IMR-90 (cell line): ENCODE measurements around the gene RPS6KL1. TPM values are rescaled to one million over a fixed set of nuclear protein-coding genes. Genes with fewer than 3 reads are reported as not detected.

Source experiments
- ATAC-seq: fragments of 200-7000 bp; cut with Tn5 transposase; 2 replicates; pipeline ENCODE4 v1.9.1; 2020; ENCODE audit warnings: low read depth, mild to moderate bottlenecking, moderate library complexity
- BruUV-seq: library from RNA; stranded (reverse); fragments of 400-500 nt; replicated peaks from 2 replicates; lab custom pipeline; 2021; lab: Mats Ljungman, UMichigan
- CTCF ChIA-PET: fragments of 300-600 bp; formaldehyde crosslinking; extraction: SDS; loops from one replicate; lab custom pipeline; 2021; ENCODE audit warnings: antibody characterized with exemption; lab: Yijun Ruan, JAX
- POLR2A ChIA-PET: fragments of 300-600 bp; sonication (Branson Sonifier 250); formaldehyde crosslinking; loops from one replicate; lab custom pipeline; 2022; ENCODE audit warnings: antibody characterized with exemption; ENCODE audit not compliant: unreplicated experiment; lab: Charles Lee
- DNase-seq: peaks from one replicate; pipeline ENCODE4 v3.0.0; 2013
- H2AFZ ChIP-seq: replicated peaks from 2 replicates; pipeline ENCODE3; 2013; ENCODE audit warnings: low read length, mild to moderate bottlenecking; ENCODE audit not compliant: poor library complexity
- H2AK5ac ChIP-seq: 2 replicates; pipeline ENCODE4 v1.6.1; 2013; ENCODE audit warnings: low read depth, low read length, inconsistent platforms
- H2AK9ac ChIP-seq: replicated peaks from 2 replicates; pipeline ENCODE3; 2013; ENCODE audit warnings: mild to moderate bottlenecking, low read depth, low read length, moderate library complexity; ENCODE audit not compliant: poor library complexity
- H2BK120ac ChIP-seq: 2 replicates; pipeline ENCODE4 v1.6.1; 2013; ENCODE audit warnings: low read depth, low read length, inconsistent platforms
- H2BK15ac ChIP-seq: 3 replicates; pipeline ENCODE4 v1.6.1; 2013; ENCODE audit warnings: low read depth, low read length, inconsistent platforms
- H2BK20ac ChIP-seq: 2 replicates; pipeline ENCODE4 v1.6.1; 2013; ENCODE audit warnings: low read depth, mild to moderate bottlenecking, inconsistent platforms, low read length, moderate library complexity
- H2BK5ac ChIP-seq: 2 replicates; pipeline ENCODE4 v1.6.1; 2013; ENCODE audit warnings: mild to moderate bottlenecking, low read depth, low read length, inconsistent platforms; ENCODE audit not compliant: poor library complexity, severe bottlenecking
- H3K14ac ChIP-seq: replicated peaks from 2 replicates; pipeline ENCODE4 v1.6.1; 2013; ENCODE audit warnings: low read depth, low read length, inconsistent platforms
- H3K18ac ChIP-seq: 2 replicates; pipeline ENCODE4 v1.6.1; 2013; ENCODE audit warnings: low read depth, low read length, control low read depth
- H3K23ac ChIP-seq: 2 replicates; pipeline ENCODE4 v1.6.1; 2013; ENCODE audit warnings: low read depth, low read length, inconsistent platforms
- H3K27ac ChIP-seq: 2 replicates; pipeline ENCODE4 v1.5.1; 2013; ENCODE audit warnings: mild to moderate bottlenecking, control low read depth, low read length; ENCODE audit not compliant: insufficient read depth
- H3K27me3 ChIP-seq: 2 replicates; pipeline ENCODE4 v1.6.1; 2013; ENCODE audit warnings: low read length; ENCODE audit not compliant: control insufficient read depth, insufficient read depth
- H3K36me3 ChIP-seq: 2 replicates; pipeline ENCODE4 v1.6.1; 2013; ENCODE audit warnings: low read length, mixed read lengths; ENCODE audit not compliant: control insufficient read depth, insufficient read depth
- H3K4ac ChIP-seq: 2 replicates; pipeline ENCODE4 v1.6.1; 2013; ENCODE audit warnings: low read depth, low read length, inconsistent platforms
- H3K4me1 ChIP-seq: 2 replicates; pipeline ENCODE4 v1.6.1; 2013; ENCODE audit warnings: low read length, mixed read lengths; ENCODE audit not compliant: control insufficient read depth, insufficient read depth
- H3K4me2 ChIP-seq: 2 replicates; pipeline ENCODE4 v1.6.1; 2013; ENCODE audit warnings: low read depth, mild to moderate bottlenecking, control low read depth, low read length, moderate library complexity
- H3K4me3 ChIP-seq: 2 replicates; pipeline ENCODE4 v1.5.1; 2013; ENCODE audit warnings: low read depth, mild to moderate bottlenecking, control low read depth, low read length, moderate library complexity; ENCODE audit not compliant: insufficient read depth
- H3K56ac ChIP-seq: 2 replicates; pipeline ENCODE4 v1.6.1; 2013; ENCODE audit warnings: low read length, inconsistent platforms; ENCODE audit not compliant: insufficient read depth; ENCODE audit errors: extremely low read depth
- H3K79me1 ChIP-seq, 2 experiments: 2 replicates each; pipeline ENCODE4 v1.6.1; 2013; ENCODE audit warnings: low read length in 2 of 2, inconsistent platforms in 1 of 2, low read depth in 1 of 2
- H3K9ac ChIP-seq: 2 replicates; pipeline ENCODE4 v1.6.1; 2013; ENCODE audit warnings: low read depth, low read length, control low read depth
- H3K9me1 ChIP-seq: 2 replicates; pipeline ENCODE4 v1.6.1; 2013; ENCODE audit warnings: low read length, inconsistent platforms; ENCODE audit not compliant: insufficient read depth
- H3K9me3 ChIP-seq: 2 replicates; pipeline ENCODE4 v1.6.1; 2013; ENCODE audit warnings: low read length; ENCODE audit not compliant: control insufficient read depth, insufficient read depth
- H4K20me1 ChIP-seq: 2 replicates; pipeline ENCODE4 v1.6.1; 2013; ENCODE audit warnings: low read length, inconsistent platforms; ENCODE audit not compliant: insufficient read depth
- H4K5ac ChIP-seq: 2 replicates; pipeline ENCODE4 v1.6.1; 2013; ENCODE audit warnings: mild to moderate bottlenecking, low read depth, low read length, control low read depth
- H4K8ac ChIP-seq, 2 experiments: 2 replicates each; pipeline ENCODE4 v1.6.1; 2013; ENCODE audit warnings: low read depth in 2 of 2, low read length in 2 of 2, control low read depth in 1 of 2, inconsistent platforms in 1 of 2
- H4K91ac ChIP-seq: 2 replicates; pipeline ENCODE4 v1.6.1; 2013; ENCODE audit warnings: low read depth, low read length, inconsistent platforms; ENCODE audit not compliant: insufficient read depth
- NFE2L2 ChIP-seq: fragments of 150-350 bp; IDR thresholded peaks from 2 replicates; pipeline ENCODE4 v1.6.1; 2016; ENCODE audit warnings: low read depth, mild to moderate bottlenecking, low read length
- WGBS, 2 experiments: methylation state at CpG; one replicate each; pipeline versions ENCODE4 v1.1.5 to v1.1.7; 2013; ENCODE audit warnings: missing lambda C conversion rate in 2 of 2; ENCODE audit not compliant: insufficient read length in 1 of 2; ENCODE audit errors: extremely low coverage in 2 of 2; 5-methylcytosine and 5-hydroxymethylcytosine counted together
- dilution Hi-C: fragments of 300-500 bp; cut with HindIII; formaldehyde crosslinking; loops from one replicate; pipeline ENCODE4 v1.14.3; 2018; ENCODE audit warnings: low sequenced_read_pairs; ENCODE audit not compliant: unreplicated experiment
- in situ Hi-C: fragments of 300-500 bp; cut with MboI; formaldehyde crosslinking; loops from 3 replicates; pipeline ENCODE4 v1.14.3; 2019; ENCODE audit warnings: low sequenced_read_pairs, inconsistent platforms, mixed read lengths
- intact Hi-C: fragments of 100-400 bp; cut with micrococcal nuclease; formaldehyde crosslinking; loops from 2 replicates; pipeline ENCODE4 v1.10.0; 2022
- polyA plus RNA-seq, 3 experiments: library from polyadenylated mRNA; depleted of rRNA; stranded (reverse); fragments of >200 nt; gene quantifications; 2 replicates each; pipeline ENCODE4 v1.2.3, GENCODE V29; 2012; ENCODE audit warnings: low replicate concordance in 1 of 3
- total RNA-seq: library from RNA; depleted of rRNA; stranded (reverse); fragments of >200 nt; gene quantifications from 2 replicates; pipeline ENCODE4 v1.2.3, GENCODE V29; 2012

RPS6KL1 gene
- total and polyA plus RNA-seq, 2 of the 4 experiments (the other 2 are of a cell fraction): 0.72 to 1.7 TPM

DNA sequence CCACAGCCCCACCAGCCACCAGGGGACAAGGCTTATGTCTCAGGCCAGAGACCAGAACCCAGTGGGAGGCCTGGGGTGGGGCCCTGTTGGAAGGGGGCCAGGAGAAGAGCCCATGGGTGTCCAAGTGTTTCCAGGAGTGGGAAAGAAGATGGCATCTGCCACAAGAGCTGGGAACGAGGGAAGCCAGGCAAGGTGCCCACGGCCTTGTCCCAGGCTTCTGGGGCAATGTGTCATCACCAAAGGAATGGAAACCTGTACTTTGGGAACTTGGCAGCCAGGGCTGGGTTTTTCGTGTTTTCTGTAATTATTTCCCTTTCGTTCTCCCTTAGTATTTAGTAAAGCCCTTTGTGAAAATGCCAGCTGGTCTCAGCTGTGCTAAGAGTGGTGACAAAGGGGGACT lies 37.7 kb upstream of the RPS6KL1 start:
- H4K5ac ChIP-seq: no peak overlapping the region
- H4K91ac ChIP-seq: no peak overlapping the region
- no peak for DNase-seq
- H2BK5ac ChIP-seq: no peak overlapping the region
- H2BK20ac ChIP-seq: no peak overlapping the region
- ChIA-PET CTCF (interaction anchor here (0.6 kb wide), 1 partner anchor 83 kb away, joined by 3 read pairs; no protein-coding TSS in a partner anchor), POLR2A (no interaction called here)
- 80% methylated on average over 1 of the region's 4 CpGs; no CpG with 5 or more reads in 1 of the 2 experiments for WGBS, 2 experiments
- no peak overlapping the region for H3K4ac ChIP-seq
- H3K4me3 ChIP-seq: no peak overlapping the region
- H2BK120ac ChIP-seq: no peak overlapping the region
- no peaks in the 10 kb centered on the region for H4K20me1 ChIP-seq
- no peaks in the 10 kb centered on the region for H3K9me3 ChIP-seq
- H3K4me2 ChIP-seq: no peak overlapping the region
- no peak overlapping the region for H2AFZ ChIP-seq
- no peak for TF ChIP-seq NFE2L2
- no peak overlapping the region for H2AK5ac ChIP-seq
- no peaks in the 10 kb centered on the region for H3K79me1 ChIP-seq
- in situ Hi-C loops (no loop called here), intact Hi-C loops (no loop called here), dilution Hi-C loops (no loop called here)
- H3K56ac ChIP-seq: no peak overlapping the region
- no peak for ATAC-seq
- no peak overlapping the region for H4K8ac ChIP-seq
- no peaks in the 10 kb centered on the region for H3K9me1 ChIP-seq
- no peak overlapping the region for H3K23ac ChIP-seq
- H3K18ac ChIP-seq: no peak overlapping the region
- no peak overlapping the region for H3K27ac ChIP-seq
- no peak overlapping the region for H3K9ac ChIP-seq
- H3K36me3 ChIP-seq: no peaks in the 10 kb centered on the region
- BruUV-seq: no TSS peak
- H2BK15ac ChIP-seq: no peak overlapping the region
- H2AK9ac ChIP-seq: no peak overlapping the region
- peaks cover 26% of the 10 kb centered on the region for H3K27me3 ChIP-seq
- no peak overlapping the region for H3K14ac ChIP-seq
- no peaks in the 10 kb centered on the region for H3K4me1 ChIP-seq
